BJ (cell line): ENCODE data around the gene FAM3B. TPM values are rescaled to one million over a fixed set of nuclear protein-coding genes. Genes with fewer than 3 reads are reported as not detected.
"Not testable (repeated sequence)": the region's sequence is repeated elsewhere in the genome, so short reads cannot be mapped to it uniquely, and the experiment has no call there.

Experiments
- CTCF ChIA-PET: fragments of 350-600 bp; formaldehyde crosslinking; extraction: SDS; loops from one replicate; lab custom pipeline; 2021; ENCODE audit warnings: antibody characterized with exemption, inconsistent platforms; lab: Yijun Ruan, JAX
- POLR2A ChIA-PET: fragments of 300-600 bp; sonication (Branson Sonifier 250); formaldehyde crosslinking; extraction: SDS; loops from one replicate; lab custom pipeline; 2021; ENCODE audit warnings: antibody characterized with exemption; lab: Charles Lee
- DNase-seq: peaks from one replicate; pipeline ENCODE4 v3.0.0-alpha.2; 2011; ENCODE audit warnings: low read depth
- H3K27me3 ChIP-seq: 2 replicates; pipeline ENCODE4 v1.6.0; 2011; ENCODE audit warnings: low read length; ENCODE audit not compliant: control insufficient read depth, insufficient read depth
- H3K36me3 ChIP-seq: 2 replicates; pipeline ENCODE4 v1.5.1; 2011; ENCODE audit warnings: low read length; ENCODE audit not compliant: control insufficient read depth, insufficient read depth
- H3K4me3 ChIP-seq: 2 replicates; pipeline ENCODE4 v1.5.1; 2011; ENCODE audit warnings: low read depth, mild to moderate bottlenecking, control low read depth, low read length
- CTCF ChIP-seq: IDR thresholded peaks from 2 replicates; pipeline ENCODE4 v1.5.1; 2011; ENCODE audit warnings: low read depth, mild to moderate bottlenecking, control low read depth, inconsistent platforms, low read length, moderate library complexity; ENCODE audit not compliant: insufficient read depth
- polyA plus RNA-seq: library from polyadenylated mRNA; depleted of rRNA; stranded (reverse); fragments of >200 nt; gene quantifications from 2 replicates; pipeline ENCODE4 v1.2.3, GENCODE V29; 2011

FAM3B gene
- polyA plus RNA-seq, 1 experiment: not detected

DNA sequence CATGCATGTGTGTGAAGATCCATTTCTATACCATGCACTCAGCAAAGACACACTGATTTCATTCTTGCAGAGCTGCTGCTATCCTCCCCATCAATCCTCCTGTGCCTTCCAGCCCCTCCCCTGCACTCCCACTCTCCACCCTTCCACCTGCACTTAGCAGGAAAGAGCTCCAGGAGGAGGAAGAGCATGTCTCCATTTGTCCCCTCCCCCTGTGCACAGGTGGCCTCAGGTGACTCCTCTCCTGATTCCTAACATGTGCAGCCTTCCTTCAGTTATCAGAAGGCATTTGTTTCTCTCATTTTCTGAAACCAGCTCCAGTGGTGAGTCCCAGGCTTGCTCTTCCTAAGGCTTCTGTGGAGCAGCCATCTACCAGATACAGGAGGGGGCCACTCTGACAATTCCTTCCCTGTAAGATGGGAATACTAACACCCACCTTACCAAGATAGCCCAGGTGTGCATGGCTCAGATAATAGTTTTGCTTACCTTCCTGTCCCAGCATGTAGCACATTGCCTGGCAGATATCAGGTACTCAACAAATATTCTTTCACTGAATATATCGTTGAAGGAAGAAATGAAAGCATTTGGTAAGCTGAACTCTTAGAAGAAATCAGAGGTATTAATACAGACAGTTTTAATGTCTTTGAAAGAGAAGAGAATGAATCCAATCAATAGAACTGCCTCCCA, 21.9 kb upstream of the FAM3B start:
- ChIA-PET CTCF (no interaction called here), POLR2A (no interaction called here)
- Histone ChIP-seq H3K27me3 (peaks cover 6% of the 10 kb centered on the region), H3K36me3 (no peaks in the 10 kb centered on the region), H3K4me3 (no peak overlapping the region)
- DNase-seq: no peak
- no peak for TF ChIP-seq CTCF

DNA sequence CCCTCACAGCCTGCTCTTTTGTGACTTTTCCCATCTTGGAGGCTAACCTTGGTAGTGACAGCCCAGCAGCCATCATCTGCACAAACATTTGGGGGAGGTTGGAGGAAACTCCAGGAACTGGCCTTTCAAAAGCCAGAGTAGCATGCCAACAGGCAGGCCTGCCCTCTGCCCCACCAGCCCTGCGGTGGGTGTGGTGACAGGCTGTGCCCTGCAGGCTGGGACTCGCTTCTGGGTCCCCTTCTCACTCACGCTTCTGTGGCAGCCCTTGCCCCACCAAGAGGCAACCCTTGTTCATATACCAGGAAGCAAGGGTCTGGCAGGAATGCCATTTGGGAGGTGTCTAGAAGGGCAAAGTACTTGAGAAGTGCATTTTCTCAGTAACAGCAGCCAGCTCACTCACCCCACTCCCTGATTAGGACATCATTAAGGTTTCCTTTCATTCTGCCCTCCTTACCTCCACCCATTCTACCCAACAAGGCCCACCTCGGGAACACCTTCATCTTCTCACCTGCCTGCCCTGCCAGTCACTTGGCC, 20.8 kb upstream of the FAM3B start:
- H3K27me3 ChIP-seq: peaks cover 2% of the 10 kb centered on the region
- H3K36me3 ChIP-seq: no peaks in the 10 kb centered on the region
- ChIA-PET CTCF (interaction anchor here (0.6 to 1.2 kb wide), 3 partner anchors 12 to 225 kb away, joined by 3 to 6 read pairs (median 4); no protein-coding TSS in a partner anchor), POLR2A (no interaction called here)
- no peak overlapping the region for H3K4me3 ChIP-seq
- TF ChIP-seq CTCF: no peak
- DNase-seq: no peak

- CTCF ChIA-PET: interaction anchor here (1.0 kb wide), 1 partner anchor 19 kb away, joined by 5 read pairs; no protein-coding TSS in a partner anchor
- Histone ChIP-seq H3K27me3 (no peaks in the 10 kb centered on the region), H3K4me3 (no peak overlapping the region), H3K36me3 (no peaks in the 10 kb centered on the region)
- DNase-seq: no peak
- POLR2A ChIA-PET: no interaction called here
- TF ChIP-seq CTCF: no peak
Measured at GRCh38 chr21:41302976-41303375, 13.6 kb upstream of the FAM3B start.

- ChIA-PET CTCF (no interaction called here), POLR2A (no interaction called here)
- DNase-seq: no peak
- H3K36me3 ChIP-seq: no peaks in the 10 kb centered on the region
- H3K27me3 ChIP-seq: no peaks in the 10 kb centered on the region
- no peak for TF ChIP-seq CTCF
- H3K4me3 ChIP-seq: no peak overlapping the region
Measured at GRCh38 chr21:41304068-41304720, 12.4 kb upstream of the FAM3B start.

DNA sequence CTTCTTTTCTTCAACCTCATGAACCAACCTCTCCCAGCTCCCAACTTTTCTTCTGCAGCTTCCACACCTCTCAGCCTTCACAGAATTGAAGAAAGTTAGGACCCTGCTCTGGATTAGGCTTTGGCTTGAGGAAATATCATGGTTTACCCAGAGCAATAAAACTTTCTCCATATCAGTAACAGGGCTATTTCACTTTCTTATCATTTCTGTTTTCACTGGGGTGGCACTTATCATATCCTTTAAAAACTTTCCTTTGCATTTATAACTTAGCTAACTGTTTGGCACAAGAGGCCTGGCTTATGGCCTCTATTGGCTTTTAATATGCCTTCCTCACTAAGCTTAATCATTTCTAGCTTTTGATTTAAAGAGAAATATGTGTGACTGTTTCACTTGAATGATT, 9.4 kb upstream of the FAM3B start:
- TF ChIP-seq CTCF: no peak
- POLR2A ChIA-PET: no interaction called here
- no peaks in the 10 kb centered on the region for H3K36me3 ChIP-seq
- CTCF ChIA-PET: interaction anchor here (1.0 kb wide), 1 partner anchor 11 kb away, joined by 3 read pairs; no protein-coding TSS in a partner anchor
- H3K4me3 ChIP-seq: no peak overlapping the region
- no peaks in the 10 kb centered on the region for H3K27me3 ChIP-seq
- DNase-seq: no peak

DNA sequence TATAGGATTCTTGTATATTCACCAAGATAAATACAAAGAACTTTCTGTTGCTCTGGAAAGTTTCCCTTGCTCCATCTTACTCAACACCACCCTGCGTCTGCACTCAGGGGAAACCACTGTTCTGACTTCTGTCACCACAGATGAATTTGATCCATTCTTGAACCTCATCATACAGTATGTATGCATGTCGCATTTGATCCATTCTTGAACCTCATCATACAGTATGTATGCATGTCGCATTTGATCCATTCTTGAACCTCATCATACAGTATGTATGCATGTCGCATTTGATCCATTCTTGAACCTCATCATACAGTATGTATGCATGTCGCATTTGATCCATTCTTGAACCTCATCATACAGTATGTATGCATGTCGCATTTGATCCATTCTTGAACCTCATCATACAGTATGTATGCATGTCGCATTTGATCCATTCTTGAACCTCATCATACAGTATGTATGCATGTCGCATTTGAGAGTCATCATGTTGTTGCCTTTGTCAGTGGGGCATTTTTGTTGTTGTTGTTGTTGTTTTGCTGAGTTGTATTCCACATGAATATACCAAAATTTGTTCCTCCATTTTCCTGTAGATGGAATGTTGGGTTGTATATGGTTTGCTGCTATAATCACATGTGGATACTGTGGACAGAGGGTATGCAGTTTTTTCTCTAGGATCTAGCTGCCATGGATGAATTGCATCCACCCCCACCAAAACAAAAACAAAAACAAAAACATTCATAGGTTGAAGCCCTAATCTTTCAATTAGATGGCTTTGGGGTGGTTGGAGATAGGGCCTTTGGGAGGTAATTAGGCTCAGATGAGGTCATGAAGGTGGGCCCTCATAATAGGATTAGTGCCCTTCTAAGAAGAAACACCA, 3.1 kb upstream of the FAM3B start:
- H3K27me3 ChIP-seq: peaks cover 20% of the 10 kb centered on the region
- CTCF ChIA-PET, H3K4me3 ChIP-seq, DNase-seq, H3K36me3 ChIP-seq, POLR2A ChIA-PET: not testable (repeated sequence)
